HUES64 (cell line): Measurements from ENCODE around the gene CFAP58.

Experiments used
- H3K27ac ChIP-seq: 2 replicates; pipeline ENCODE4 v1.7.0; 2013; ENCODE audit warnings: low read depth, low read length, inconsistent platforms
- H3K27me3 ChIP-seq: 2 replicates; pipeline ENCODE4 v1.6.1; 2013; ENCODE audit warnings: mild to moderate bottlenecking, low read length; ENCODE audit not compliant: insufficient read depth
- H3K36me3 ChIP-seq: 2 replicates; pipeline ENCODE4 v1.6.1; 2013; ENCODE audit warnings: mild to moderate bottlenecking, low read length; ENCODE audit not compliant: insufficient read depth
- H3K4me1 ChIP-seq: 2 replicates; pipeline ENCODE4 v1.6.1; 2013; ENCODE audit warnings: mild to moderate bottlenecking, low read length, moderate library complexity; ENCODE audit not compliant: insufficient read depth
- H3K4me3 ChIP-seq: 2 replicates; pipeline ENCODE4 v1.5.1; 2013; ENCODE audit warnings: mild to moderate bottlenecking, low read length, moderate library complexity
- H3K9ac ChIP-seq: 2 replicates; pipeline ENCODE4 v1.6.1; 2013; ENCODE audit warnings: mild to moderate bottlenecking, low read depth, low read length
- H3K9me3 ChIP-seq: 2 replicates; pipeline ENCODE4 v1.6.1; 2013; ENCODE audit warnings: low read depth, low read length; ENCODE audit not compliant: insufficient read depth
- WGBS: fragments of 150-250, 120-280 bp; methylation state at CpG from one replicate; pipeline ENCODE4 v1.1.7; 2013; ENCODE audit warnings: missing lambda C conversion rate; 5-methylcytosine and 5-hydroxymethylcytosine counted together

Gene CFAP58

DNA sequence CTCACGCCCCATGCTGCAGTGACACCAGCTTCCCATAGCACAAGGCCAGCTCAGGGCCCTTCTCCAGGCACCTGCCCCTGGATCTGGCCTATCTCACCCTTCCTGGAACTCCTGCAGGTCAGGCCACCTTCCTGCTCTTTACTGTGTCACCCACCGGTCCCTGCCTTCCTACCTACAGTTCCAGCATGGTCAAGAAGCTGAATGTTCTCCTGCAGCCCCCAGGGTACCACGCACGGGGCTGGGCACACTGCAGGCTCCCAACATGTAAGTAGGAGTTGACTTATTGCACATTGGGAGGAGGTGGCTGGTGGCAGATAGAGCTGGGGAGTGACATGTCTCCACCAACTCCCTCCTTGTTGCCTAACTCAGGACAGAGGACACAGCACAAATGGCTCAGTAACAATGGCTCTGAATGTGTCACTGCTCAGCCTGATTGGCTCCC, 29.9 kb upstream of the CFAP58 start:
- Histone ChIP-seq H3K27me3 (no peaks in the 10 kb centered on the region), H3K9ac (no peak overlapping the region), H3K27ac (peak overlapping the region; percentile 8; the same call in 1 of the 2 replicates), H3K4me3 (no peak overlapping the region), H3K4me1 (peaks cover 48% of the 10 kb centered on the region), H3K9me3 (no peaks in the 10 kb centered on the region), H3K36me3 (no peaks in the 10 kb centered on the region)
- 91% methylated on average over 4 of the region's 4 CpGs for WGBS

GRCh38 chr10:104324221-104324686, 29.4 kb upstream of the CFAP58 start:
- Histone ChIP-seq H3K27me3 (no peaks in the 10 kb centered on the region), H3K9ac (no peak overlapping the region), H3K27ac (no peak overlapping the region), H3K9me3 (no peaks in the 10 kb centered on the region), H3K4me3 (no peak overlapping the region), H3K36me3 (no peaks in the 10 kb centered on the region), H3K4me1 (peaks cover 52% of the 10 kb centered on the region)
- WGBS: 90% methylated on average over 9 of the region's 9 CpGs

DNA sequence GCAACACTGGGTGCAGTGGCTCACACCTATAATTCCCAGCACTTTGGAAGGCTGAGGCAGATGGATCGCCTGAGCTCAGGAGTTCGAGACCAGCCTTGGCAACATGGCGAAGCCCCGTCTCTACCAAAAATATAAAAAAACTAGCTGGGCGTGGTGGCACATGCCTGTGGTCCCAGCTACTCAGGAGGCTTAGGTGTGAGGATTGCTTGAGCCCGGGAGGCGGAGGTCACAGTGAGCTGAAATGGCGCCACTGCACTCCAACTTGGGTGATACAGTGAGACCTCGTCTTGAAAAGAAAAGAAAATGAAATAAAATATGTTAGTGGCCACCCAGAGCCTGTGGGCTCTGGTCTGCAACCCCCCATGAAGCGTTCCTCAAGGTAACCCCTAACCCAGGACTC, 28.7 kb upstream of the CFAP58 start:
- no peak overlapping the region for H3K27ac ChIP-seq
- no peaks in the 10 kb centered on the region for H3K36me3 ChIP-seq
- H3K4me3 ChIP-seq: no peak overlapping the region
- H3K4me1 ChIP-seq: peaks cover 53% of the 10 kb centered on the region
- 96% methylated on average over 10 of the region's 10 CpGs for WGBS
- H3K27me3 ChIP-seq: no peaks in the 10 kb centered on the region
- no peak overlapping the region for H3K9ac ChIP-seq
- no peaks in the 10 kb centered on the region for H3K9me3 ChIP-seq

DNA sequence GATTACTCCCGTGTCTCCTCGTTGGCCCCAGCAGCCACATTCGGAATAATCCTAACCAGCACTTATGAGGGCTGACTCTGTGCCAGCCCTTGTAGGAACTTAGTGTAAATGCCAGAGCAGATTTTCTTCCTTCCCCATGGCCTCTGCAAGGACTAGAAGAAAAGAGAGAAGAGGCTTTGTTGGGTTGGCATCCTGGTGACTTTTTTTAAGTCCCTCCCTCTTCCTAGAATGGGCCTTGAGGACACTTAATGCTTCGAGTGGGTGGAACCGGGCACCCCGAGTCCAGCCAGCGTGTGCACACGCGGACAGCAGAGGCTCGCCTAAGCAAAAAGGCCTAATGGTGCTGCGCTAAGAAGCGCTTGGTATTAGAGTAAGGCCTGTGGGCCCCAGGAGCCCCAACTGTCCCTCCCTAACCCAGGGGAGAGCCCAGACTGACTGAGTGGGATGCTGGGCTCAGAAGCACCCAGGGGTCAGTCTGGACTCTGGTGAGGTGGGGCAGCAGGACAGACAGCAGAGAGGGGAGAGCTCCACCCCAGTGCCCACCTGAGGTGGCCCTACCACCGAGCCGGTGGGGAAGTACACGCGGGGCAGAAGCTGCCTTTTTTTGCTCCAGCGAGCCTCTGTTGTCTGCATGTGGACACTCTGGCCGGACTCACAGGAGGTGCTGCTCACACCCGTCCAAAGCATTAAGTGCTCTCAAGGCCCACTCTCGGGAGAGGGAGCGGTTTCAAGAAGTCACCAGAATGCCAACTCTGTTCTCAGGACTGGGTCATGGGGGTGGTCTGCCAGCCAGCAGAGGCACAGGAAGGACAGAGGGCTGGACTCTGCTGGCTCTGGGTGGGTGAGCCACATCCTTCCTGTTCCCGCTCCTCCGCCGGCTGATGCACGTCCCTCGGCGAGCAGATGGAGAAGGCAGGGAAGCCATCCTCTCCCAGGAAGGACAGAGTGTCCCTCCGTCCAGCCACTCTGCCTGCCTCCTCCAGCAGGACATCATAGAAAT, 27.9 kb upstream of the CFAP58 start:
- Histone ChIP-seq H3K27me3 (no peaks in the 10 kb centered on the region), H3K36me3 (no peaks in the 10 kb centered on the region), H3K9ac (no peak overlapping the region), H3K27ac (no peak overlapping the region), H3K4me1 (peaks cover 58% of the 10 kb centered on the region), H3K4me3 (no peak overlapping the region), H3K9me3 (no peaks in the 10 kb centered on the region)
- 96% methylated on average over 28 of the region's 28 CpGs for WGBS

DNA sequence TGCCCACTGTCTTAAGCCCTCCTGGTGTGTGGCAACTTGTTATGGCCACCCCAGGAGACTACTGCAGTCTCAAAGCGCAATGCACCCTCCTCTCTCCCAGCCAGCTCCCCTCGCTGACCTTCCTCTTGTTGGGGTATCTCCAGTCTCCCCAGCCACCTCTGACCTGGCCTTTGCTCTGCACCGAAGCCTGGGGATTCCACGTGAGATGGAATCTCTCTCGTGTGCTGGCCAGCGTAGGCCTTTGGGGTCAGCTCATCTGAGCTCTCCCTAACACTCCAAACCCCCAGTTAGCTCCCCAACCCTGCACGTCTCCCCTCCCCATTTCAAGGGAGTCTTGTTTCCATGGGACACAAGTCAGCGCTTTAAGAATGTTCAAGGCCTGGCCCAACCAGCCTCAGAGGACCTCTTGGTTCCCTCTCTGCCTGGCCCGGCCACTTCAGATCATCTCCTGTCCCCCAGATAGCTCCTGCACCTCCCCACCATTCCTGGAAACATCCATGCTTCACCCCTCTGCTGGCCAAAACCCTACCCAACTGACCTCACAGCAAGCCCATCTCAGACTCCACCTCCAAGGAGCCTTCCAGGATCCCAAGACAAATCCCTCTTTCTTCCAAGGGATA, 26.5 kb upstream of the CFAP58 start:
- H3K9ac ChIP-seq: no peak overlapping the region
- H3K4me1 ChIP-seq: peaks cover 64% of the 10 kb centered on the region
- no peak overlapping the region for H3K27ac ChIP-seq
- no peaks in the 10 kb centered on the region for H3K36me3 ChIP-seq
- H3K4me3 ChIP-seq: no peak overlapping the region
- H3K27me3 ChIP-seq: no peaks in the 10 kb centered on the region
- H3K9me3 ChIP-seq: no peaks in the 10 kb centered on the region
- 93% methylated on average over 9 of the region's 9 CpGs for WGBS

DNA sequence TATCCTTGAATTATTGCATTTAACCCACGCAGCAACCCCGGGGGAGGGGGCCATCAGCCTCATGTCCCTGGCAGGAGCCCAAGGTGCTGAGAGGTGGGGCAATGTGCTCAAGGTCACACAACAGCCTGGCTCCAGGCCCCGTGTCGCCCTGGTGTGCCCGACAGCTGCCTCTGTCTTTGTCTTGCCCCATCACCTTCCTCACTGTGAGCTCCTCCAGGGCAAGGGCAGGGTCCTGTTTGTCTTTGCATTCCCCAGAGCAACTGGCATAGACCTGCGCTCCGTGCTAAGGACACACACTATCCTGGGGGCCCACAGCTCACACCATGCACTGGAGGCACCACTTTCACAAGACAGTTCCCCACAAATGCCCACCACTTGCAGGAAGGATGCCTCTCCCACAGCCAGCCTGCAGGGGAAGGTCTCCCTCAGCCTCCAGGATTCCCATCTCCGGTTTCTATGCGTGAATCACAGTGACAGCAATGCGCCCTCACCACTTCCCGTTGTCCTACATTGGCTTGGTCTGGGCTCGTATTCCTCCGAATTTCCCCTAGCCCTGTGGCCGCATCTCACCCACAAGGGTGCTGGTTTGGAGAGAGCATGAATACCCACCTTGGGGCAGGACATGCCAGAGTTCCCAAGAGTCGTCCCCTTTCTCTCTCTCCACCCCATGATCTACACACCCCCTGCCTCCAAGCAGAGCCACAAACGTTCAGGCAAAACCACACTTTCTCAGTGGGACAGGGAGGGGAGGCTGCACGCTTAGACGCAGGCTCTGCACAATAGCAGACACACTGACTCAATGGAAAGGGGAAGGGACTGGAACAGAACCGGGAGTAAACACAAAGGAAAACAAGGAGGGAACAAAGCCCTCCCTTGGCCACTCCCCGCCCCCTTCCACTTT, 25.6 kb upstream of the CFAP58 start:
- H3K36me3 ChIP-seq: no peaks in the 10 kb centered on the region
- H3K4me3 ChIP-seq: peak overlapping the region; percentile 39
- peaks cover 64% of the 10 kb centered on the region for H3K4me1 ChIP-seq
- H3K9ac ChIP-seq: peak overlapping the region; percentile 60
- no peaks in the 10 kb centered on the region for H3K9me3 ChIP-seq
- WGBS: 45% methylated on average over 18 of the region's 20 CpGs
- peak overlapping the region; percentile 80 for H3K27ac ChIP-seq
- no peaks in the 10 kb centered on the region for H3K27me3 ChIP-seq

GRCh38 chr10:104328646-104328895, 25.1 kb upstream of the CFAP58 start:
- H3K27ac ChIP-seq: peak overlapping the region; percentile 80
- H3K9ac ChIP-seq: peak overlapping the region; percentile 60
- WGBS: 4% methylated on average over 3 of the region's 3 CpGs

DNA sequence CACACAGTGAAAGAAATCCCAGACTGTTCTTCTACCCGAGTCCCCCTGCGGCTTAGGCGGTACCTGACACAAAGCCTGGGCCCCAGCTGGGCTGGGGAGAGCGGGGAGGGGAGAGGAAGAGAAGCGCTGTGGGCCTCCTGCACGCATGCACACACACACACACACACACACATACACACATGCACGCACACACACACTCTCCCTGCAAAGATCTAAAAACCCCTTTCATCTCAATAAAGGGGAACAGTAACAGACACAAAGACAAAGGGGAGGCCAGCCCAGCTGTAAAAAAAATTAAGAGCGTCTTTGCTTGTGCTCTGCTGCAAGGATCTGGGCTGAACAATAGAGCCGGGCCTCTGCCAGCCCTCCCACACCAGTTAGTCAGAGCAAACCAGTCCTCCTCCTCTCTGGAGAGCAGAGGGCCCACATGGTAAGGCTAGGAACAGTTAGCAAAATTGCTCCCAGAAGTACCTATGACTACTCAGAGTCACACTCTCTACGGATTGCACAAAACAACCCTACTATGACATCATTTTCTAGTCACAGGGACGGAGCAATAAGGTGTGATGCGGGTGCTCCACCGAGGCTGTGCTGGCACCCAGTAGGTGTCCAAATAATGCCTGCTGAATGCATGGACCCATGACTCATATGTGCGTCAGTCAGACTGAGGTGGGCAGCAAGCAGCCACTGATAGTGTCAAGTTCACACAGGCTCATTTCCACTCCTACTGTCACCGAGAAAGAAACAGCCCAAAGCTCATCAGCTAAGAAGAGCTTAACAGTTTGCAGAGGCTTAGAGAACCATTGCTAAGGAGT, 24.5 kb upstream of the CFAP58 start:
- WGBS: 32% methylated on average over 11 of the region's 15 CpGs
- no peaks in the 10 kb centered on the region for H3K9me3 ChIP-seq
- peak overlapping the region; percentile 80 for H3K27ac ChIP-seq
- peak overlapping the region; percentile 60 for H3K9ac ChIP-seq
- H3K36me3 ChIP-seq: no peaks in the 10 kb centered on the region
- H3K4me3 ChIP-seq: peak overlapping the region; percentile 39
- H3K4me1 ChIP-seq: peaks cover 69% of the 10 kb centered on the region
- H3K27me3 ChIP-seq: no peaks in the 10 kb centered on the region

More at GRCh38 chr10:104328646-104328895, 25.1 kb upstream of the CFAP58 start:
- H3K9me3 ChIP-seq: no peaks in the 10 kb centered on the region
- no peaks in the 10 kb centered on the region for H3K27me3 ChIP-seq
- H3K4me3 ChIP-seq: peak overlapping the region; percentile 39; the same call in 1 of the 2 replicates
- H3K4me1 ChIP-seq: peaks cover 67% of the 10 kb centered on the region
- H3K36me3 ChIP-seq: no peaks in the 10 kb centered on the region

DNA sequence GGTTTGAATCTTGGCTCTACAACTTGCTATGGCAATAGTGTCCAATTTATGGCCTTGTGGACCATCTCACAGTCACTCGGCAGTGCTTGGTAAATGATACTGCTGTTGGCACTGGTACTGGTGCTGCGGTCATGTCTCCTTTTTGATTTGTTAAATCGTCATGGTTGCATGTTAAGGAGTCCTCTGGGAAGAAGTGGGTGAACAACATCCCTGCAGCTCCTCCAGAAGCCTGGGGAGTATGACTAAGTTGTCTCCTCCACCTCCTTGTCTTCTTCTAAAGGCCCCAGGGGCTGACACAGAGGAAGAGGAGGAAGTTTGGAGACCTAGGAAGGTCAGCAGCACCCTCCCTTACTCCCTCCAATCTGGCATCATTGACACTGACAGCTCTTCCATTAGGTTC, 23.9 kb upstream of the CFAP58 start:
- H3K36me3 ChIP-seq: no peaks in the 10 kb centered on the region
- H3K9me3 ChIP-seq: no peaks in the 10 kb centered on the region
- H3K27ac ChIP-seq: peak overlapping the region; percentile 80
- no peaks in the 10 kb centered on the region for H3K27me3 ChIP-seq
- peak overlapping the region; percentile 60; the same call in 1 of the 2 replicates for H3K9ac ChIP-seq
- peaks cover 72% of the 10 kb centered on the region for H3K4me1 ChIP-seq
- H3K4me3 ChIP-seq: no peak overlapping the region
- WGBS: 75% methylated on average over 3 of the region's 3 CpGs
